Vagina (tissue), 2 donors: ENCODE measurements around the gene DIAPH3.

Experiments used
- CTCF ChIP-seq, 3 experiments: fragments of 450-650 bp in 2 of 3; fragments of 200-600 bp in 1 of 3; sonication (generic) in 1 of 3; IDR thresholded peaks; one replicate each; pipeline ENCODE4 v1.5.1; 2017 to 2019; ENCODE audit warnings: antibody characterized with exemption in 3 of 3, mild to moderate bottlenecking in 2 of 3, moderate library complexity in 2 of 3
- POLR2A ChIP-seq, 2 donors: fragments of 450-650 bp; IDR thresholded peaks; one replicate each; pipeline ENCODE4 v1.6.1; 2017; ENCODE audit warnings: antibody characterized with exemption in 2 of 2, mild to moderate bottlenecking in 2 of 2, moderate library complexity in 2 of 2
- POLR2AphosphoS5 ChIP-seq, 2 donors: sonication (generic); formaldehyde crosslinking; IDR thresholded peaks; one replicate each; pipeline ENCODE4 v1.9.0; 2017; ENCODE audit warnings: antibody characterized with exemption in 2 of 2, mild to moderate bottlenecking in 2 of 2, low read depth in 1 of 2; ENCODE audit not compliant: insufficient read depth in 1 of 2

- TF ChIP-seq CTCF (IDR thresholded peaks at IDR 0.05) (no peak), POLR2A (IDR thresholded peaks at IDR 0.05) (no peak), POLR2AphosphoS5 (IDR thresholded peaks at IDR 0.05; ENCODE audit: insufficient read depth in 1 of 2, low read depth in 1 of 2) (no peak)
Measured at GRCh38 chr13:60169239-60170031, 5.7 kb upstream of the DIAPH3 start.
